ENCODE measurements around the gene MEAF6. TPM values are rescaled to one million over a fixed set of nuclear protein-coding genes. Genes with fewer than 3 reads are reported as not detected.

MEAF6 gene
- total and polyA plus RNA-seq, 2 of the 8 experiments (the other 6 are each of a cell fraction or from before 2014, with no cell fraction given) = 23.0 to 38.8 TPM

DNA sequence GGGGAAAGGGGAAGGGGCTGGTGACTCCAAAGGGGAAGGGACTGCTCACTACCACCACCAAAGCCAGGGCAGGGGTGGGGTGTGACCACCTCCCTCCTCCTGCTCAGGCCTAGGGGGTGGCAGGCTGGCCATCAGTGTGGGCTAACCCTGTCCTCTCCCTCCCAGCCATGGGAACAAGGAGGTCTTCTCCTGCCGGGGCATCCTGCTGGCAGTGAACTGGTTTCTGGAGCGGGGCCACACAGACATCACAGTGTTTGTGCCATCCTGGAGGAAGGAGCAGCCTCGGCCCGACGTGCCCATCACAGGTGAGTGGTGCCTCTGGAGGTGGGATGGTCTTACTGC, 34.5 kb downstream of the MEAF6 start (continued):
- TF ChIP-seq TAF1 (IDR thresholded peaks at IDR 0.05; ENCODE audit: low read depth, low read length) = no peak
